SU-DHL-6 (cell line): ENCODE results near the gene RALGPS1.
"Not testable (repeated sequence)": the region's sequence is repeated elsewhere in the genome, so short reads cannot be mapped to it uniquely, and the experiment has no call there.

ENCODE experiments used
- H2AFZ ChIP-seq: fragments of 200-600 bp; sonication (generic); 2 replicates; pipeline ENCODE4 v1.6.1; 2014; ENCODE audit warnings: low read depth, mild to moderate bottlenecking, moderate library complexity, mixed read lengths, antibody characterized with exemption, low read length; ENCODE audit not compliant: severe bottlenecking
- H3F3A ChIP-seq: fragments of 200-600 bp; shearing (Covaris generic); 2 replicates; pipeline ENCODE4 v1.6.0; 2016; ENCODE audit warnings: antibody characterized with exemption, mild to moderate bottlenecking; ENCODE audit not compliant: insufficient read depth
- H3K27ac ChIP-seq: fragments of 200-600 bp; sonication (generic); 2 replicates; pipeline ENCODE4 v1.5.1; 2016; ENCODE audit warnings: low read depth, mild to moderate bottlenecking, low read length, moderate library complexity, mixed read lengths
- H3K27me3 ChIP-seq: fragments of 200-600 bp; sonication (generic), shearing (Covaris generic); 2 replicates; pipeline ENCODE4 v1.6.0; 2014; ENCODE audit warnings: mild to moderate bottlenecking, low read length
- H3K36me3 ChIP-seq: fragments of 200-600 bp; sonication (generic); 2 replicates; pipeline ENCODE4 v1.6.1; 2014; ENCODE audit warnings: mild to moderate bottlenecking, low read length, mixed read lengths
- H3K4me2 ChIP-seq: fragments of 300-600, 200-600 bp; shearing (Covaris generic), sonication (generic); 2 replicates; pipeline ENCODE4 v1.6.0; 2014; ENCODE audit warnings: low read length, low read depth, mild to moderate bottlenecking; ENCODE audit not compliant: poor library complexity, severe bottlenecking
- H3K4me3 ChIP-seq: fragments of 200-600 bp; sonication (generic); 2 replicates; pipeline ENCODE4 v1.5.1; 2014; ENCODE audit warnings: antibody characterized with exemption, low read length, mild to moderate bottlenecking, mixed read lengths; ENCODE audit not compliant: insufficient read depth, poor library complexity, severe bottlenecking
- H3K79me2 ChIP-seq: fragments of 200-600 bp; sonication (generic); 2 replicates; pipeline ENCODE4 v1.6.1; 2014; ENCODE audit warnings: mild to moderate bottlenecking, low read length, moderate library complexity; ENCODE audit not compliant: insufficient read depth
- H3K9ac ChIP-seq: fragments of 200-600 bp; sonication (generic); 2 replicates; pipeline ENCODE4 v1.7.0; 2014; ENCODE audit warnings: mild to moderate bottlenecking, low read length
- H3K9me2 ChIP-seq: fragments of 200-600 bp; sonication (generic); replicated peaks from 2 replicates; pipeline ENCODE4 v1.6.1; 2014; ENCODE audit warnings: low read length; ENCODE audit not compliant: insufficient read depth
- H3K9me3 ChIP-seq: fragments of 200-600 bp; sonication (generic); 2 replicates; pipeline ENCODE4 v1.6.1; 2014; ENCODE audit warnings: low read length, mixed read lengths; ENCODE audit not compliant: insufficient read depth
- H4K20me1 ChIP-seq: fragments of 200-600 bp; sonication (generic); 2 replicates; pipeline ENCODE4 v1.6.1; 2014; ENCODE audit warnings: low read depth, mild to moderate bottlenecking, antibody characterized with exemption, low read length, moderate library complexity, mixed read lengths
- EZH2phosphoT487 ChIP-seq: fragments of 200-600 bp; sonication (generic), shearing (Covaris generic); conservative IDR thresholded peaks from 2 replicates; pipeline ENCODE4 v1.6.1; 2018; ENCODE audit warnings: mild to moderate bottlenecking, antibody characterized with exemption, low read length, moderate library complexity, mixed read lengths
- TF ChIP-seq, protein P1 (sequence below): fragments of 200-600 bp; sonication (generic); IDR thresholded peaks from one replicate; pipeline ENCODE4 v1.5.1; 2017; ENCODE audit warnings: antibody characterized with exemption, mild to moderate bottlenecking, low read length, moderate library complexity; ENCODE audit not compliant: insufficient read depth, poor library complexity, severe bottlenecking

The RALGPS1 gene

DNA sequence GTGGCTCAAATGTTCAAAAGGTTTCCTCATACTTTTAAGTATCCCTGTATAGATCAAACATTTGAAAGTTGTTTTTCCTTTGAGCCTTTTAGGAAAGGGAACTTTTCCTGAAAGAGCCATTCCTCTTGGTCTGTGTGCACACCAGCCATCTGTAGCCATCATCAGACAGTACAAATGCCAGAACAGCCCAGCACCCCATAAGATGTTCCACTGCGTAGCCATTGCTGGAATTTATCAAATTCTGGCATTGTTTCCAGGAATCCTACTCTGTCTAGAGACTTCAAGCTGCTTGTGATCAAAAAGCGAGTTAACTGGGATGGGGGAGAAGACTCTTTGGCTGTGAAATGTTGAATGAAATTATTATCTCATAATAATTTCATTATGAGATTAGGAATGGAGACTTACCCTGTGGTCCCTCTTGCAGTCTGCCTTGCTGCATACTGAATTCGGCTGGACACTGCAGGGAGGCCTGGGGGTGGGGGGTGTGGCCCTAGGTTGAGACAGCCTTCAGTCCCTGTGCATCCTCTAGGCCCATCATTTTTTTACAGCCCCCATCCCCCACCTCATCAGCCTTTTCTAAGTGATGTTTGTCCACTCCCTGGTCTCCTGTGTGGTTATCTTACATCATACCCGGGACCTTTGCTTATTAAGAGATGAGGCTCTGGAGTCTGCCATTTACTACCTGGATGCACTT is 99.8 kb downstream of the RALGPS1 start:
- Histone ChIP-seq H3K36me3 (no peaks in the 10 kb centered on the region), H3K9ac (no peak overlapping the region), H3K27me3 (no peaks in the 10 kb centered on the region), H3K4me2 (no peak overlapping the region), H3K79me2 (no peaks in the 10 kb centered on the region), H4K20me1 (no peaks in the 10 kb centered on the region), H3F3A (no peaks in the 10 kb centered on the region), H3K9me2 (no peaks in the 10 kb centered on the region), H3K27ac (no peak overlapping the region), H2AFZ (no peak overlapping the region), H3K9me3 (no peaks in the 10 kb centered on the region), H3K4me3 (no peak overlapping the region)
- no peak for TF ChIP-seq EZH2phosphoT487

DNA sequence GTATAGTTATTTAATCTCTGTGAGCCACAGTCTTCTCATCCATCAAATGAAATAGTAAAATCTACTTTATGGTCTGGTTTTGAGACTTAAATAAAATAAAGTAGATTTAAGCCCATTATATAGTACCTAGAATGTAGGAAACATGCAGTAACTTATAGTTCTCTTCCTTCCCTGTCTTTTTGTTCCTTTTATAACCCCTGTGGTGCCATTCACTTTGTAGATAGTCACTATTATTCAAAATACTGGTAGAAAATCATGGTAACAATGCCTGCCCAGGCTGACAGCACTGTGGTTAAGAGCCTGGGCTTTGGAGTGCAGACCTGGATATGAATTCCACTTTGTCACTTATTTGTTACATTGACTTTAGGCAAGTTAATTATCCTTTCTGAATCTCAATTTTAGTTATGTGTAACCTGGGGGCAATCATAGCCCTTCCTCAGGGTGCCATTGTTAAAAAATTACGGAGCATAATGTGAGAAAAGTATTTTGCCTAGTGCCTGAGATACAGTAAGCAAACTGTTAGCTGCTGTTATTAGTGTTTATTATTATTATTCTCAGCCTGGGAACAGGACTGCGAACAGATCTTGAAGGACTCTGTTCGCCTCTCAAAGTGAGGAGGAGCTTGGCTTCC is 100.4 kb downstream of the RALGPS1 start:
- Histone ChIP-seq H3K9me3 (no peaks in the 10 kb centered on the region), H3K27me3 (no peaks in the 10 kb centered on the region), H3K36me3 (no peaks in the 10 kb centered on the region), H3K4me3 (no peak overlapping the region), H3K27ac (no peak overlapping the region), H3K9ac (no peak overlapping the region), H3F3A (no peaks in the 10 kb centered on the region), H2AFZ (no peak overlapping the region), H3K9me2 (no peaks in the 10 kb centered on the region), H3K4me2 (no peak overlapping the region), H4K20me1 (no peaks in the 10 kb centered on the region), H3K79me2 (no peaks in the 10 kb centered on the region)
- TF ChIP-seq, protein P1, sequence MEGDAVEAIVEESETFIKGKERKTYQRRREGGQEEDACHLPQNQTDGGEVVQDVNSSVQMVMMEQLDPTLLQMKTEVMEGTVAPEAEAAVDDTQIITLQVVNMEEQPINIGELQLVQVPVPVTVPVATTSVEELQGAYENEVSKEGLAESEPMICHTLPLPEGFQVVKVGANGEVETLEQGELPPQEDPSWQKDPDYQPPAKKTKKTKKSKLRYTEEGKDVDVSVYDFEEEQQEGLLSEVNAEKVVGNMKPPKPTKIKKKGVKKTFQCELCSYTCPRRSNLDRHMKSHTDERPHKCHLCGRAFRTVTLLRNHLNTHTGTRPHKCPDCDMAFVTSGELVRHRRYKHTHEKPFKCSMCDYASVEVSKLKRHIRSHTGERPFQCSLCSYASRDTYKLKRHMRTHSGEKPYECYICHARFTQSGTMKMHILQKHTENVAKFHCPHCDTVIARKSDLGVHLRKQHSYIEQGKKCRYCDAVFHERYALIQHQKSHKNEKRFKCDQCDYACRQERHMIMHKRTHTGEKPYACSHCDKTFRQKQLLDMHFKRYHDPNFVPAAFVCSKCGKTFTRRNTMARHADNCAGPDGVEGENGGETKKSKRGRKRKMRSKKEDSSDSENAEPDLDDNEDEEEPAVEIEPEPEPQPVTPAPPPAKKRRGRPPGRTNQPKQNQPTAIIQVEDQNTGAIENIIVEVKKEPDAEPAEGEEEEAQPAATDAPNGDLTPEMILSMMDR, result no peak
- TF ChIP-seq EZH2phosphoT487, result no peak

DNA sequence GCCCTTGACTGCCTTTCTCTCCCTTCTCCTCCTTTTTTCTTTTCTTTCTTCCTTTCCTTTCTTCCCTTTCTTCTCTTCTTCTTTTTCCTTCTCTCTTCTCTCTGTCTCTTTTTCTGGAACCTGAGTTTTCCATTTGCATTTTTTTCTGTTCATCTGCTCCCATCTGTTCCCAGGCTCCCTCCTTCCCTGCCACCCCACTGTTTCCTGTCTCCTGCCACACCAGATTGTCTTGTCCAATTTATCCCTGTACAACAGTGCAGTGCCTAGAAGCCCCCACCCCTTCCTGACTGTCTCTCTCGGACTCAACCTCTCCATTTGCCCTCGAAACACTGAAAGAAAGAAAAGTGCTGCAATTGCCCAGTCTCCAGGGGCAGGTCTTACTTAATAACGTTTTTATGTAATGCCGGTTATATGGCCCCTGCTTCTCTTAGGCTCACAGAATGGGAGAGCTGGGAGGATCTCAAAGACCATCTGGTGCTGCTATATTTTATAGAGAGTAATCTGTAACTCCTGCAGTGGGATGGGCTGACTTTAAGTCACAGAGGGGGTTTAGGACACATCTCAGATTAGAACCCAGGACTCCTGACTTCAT is 101.4 kb downstream of the RALGPS1 start:
- no peaks in the 10 kb centered on the region for H3F3A ChIP-seq
- no peaks in the 10 kb centered on the region for H3K9me2 ChIP-seq
- H3K9ac ChIP-seq, result no peak overlapping the region
- no peak overlapping the region for H2AFZ ChIP-seq
- no peak overlapping the region for H3K4me3 ChIP-seq
- H3K4me2 ChIP-seq, result no peak overlapping the region
- H4K20me1 ChIP-seq, result no peaks in the 10 kb centered on the region
- no peaks in the 10 kb centered on the region for H3K36me3 ChIP-seq
- no peak overlapping the region for H3K27ac ChIP-seq
- no peaks in the 10 kb centered on the region for H3K27me3 ChIP-seq
- no peaks in the 10 kb centered on the region for H3K9me3 ChIP-seq
- TF ChIP-seq, protein P1, result no peak
- TF ChIP-seq EZH2phosphoT487, result no peak
- H3K79me2 ChIP-seq, result no peaks in the 10 kb centered on the region

DNA sequence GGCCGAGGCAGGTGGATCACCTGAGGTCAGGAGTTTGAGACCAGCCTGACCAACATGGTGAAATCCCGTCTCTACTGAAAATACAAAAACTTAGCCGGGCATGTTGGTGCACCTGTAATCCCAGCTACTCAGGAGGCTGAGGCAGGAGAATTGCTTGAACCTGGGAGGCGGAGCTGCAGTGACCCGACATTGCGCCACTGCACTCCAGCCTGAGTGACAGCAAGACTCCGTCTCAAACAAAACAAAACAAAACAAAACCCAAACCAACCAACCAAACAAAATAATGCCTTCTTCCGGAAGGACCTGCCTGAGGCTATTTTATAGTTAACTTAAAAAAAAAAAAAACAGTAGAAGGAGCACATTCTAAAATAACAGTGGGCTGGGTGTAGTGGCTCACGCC is 103.4 kb downstream of the RALGPS1 start:
- H3K4me3 ChIP-seq, H3K9ac ChIP-seq, H3K79me2 ChIP-seq, H3K9me2 ChIP-seq, H3K27me3 ChIP-seq, H3K4me2 ChIP-seq, H4K20me1 ChIP-seq, H3K9me3 ChIP-seq, H2AFZ ChIP-seq, H3F3A ChIP-seq, H3K36me3 ChIP-seq, H3K27ac ChIP-seq: not testable (repeated sequence)
